Tongue (tissue), 2 donors: ENCODE results near the gene ZDHHC22. TPM values are rescaled to one million over a fixed set of nuclear protein-coding genes. Genes with fewer than 3 reads are reported as not detected.
A peak's percentile ranks its signal among the peaks of the same experiment; 100 is the strongest.

Source experiments
- DNase-seq: peaks from one replicate; pipeline ENCODE4 v3.0.0-alpha.2; 2015
- total RNA-seq: library from RNA; depleted of rRNA; stranded (reverse); fragments of >200 nt; gene quantifications from one replicate; pipeline ENCODE4 v1.2.3, GENCODE V29; 2014

ZDHHC22 gene
- total RNA-seq, 1 donor from 2014 or later: 0.41 TPM

DNA sequence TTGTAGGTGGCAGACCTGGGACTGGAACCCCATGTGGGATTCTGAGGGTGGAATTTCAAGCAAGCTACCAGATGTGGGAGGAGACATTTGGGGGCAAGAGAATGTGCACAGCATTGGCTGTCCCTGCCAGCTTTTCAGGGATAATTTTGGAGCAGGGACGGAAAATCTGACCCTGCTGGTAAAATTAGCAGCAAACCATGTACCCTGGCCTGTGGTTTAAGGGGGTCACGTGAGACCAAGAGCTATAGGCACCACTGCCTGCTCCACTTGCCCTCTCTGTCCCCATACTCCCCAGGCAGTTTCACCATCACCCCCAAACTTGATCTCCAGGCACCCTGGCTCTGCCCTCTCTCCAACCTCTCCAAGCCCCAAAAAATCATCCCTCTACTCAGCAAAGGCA lies 13.5 kb upstream of the ZDHHC22 start:
- no peak for DNase-seq

DNA sequence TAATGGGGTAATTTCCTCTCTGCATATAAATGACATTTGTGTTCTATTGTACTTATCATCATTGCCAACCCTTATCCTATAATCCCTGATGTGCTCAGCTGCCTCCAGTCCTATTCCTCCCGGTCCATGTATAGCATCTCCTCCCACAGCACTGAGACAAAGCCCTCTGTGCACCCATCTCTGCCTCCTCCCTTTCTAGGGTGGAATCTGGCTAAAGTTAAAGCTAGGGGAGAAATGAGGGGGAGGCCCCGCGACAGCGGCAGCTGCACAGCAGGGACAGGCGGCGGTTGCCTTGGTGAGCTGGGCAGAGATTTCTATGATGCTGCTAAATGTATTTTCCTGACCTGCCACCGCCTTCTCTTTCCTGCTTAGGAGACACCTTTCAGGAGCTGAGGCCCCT lies 12.8 kb upstream of the ZDHHC22 start:
- DNase-seq: peak; percentile 48

DNA sequence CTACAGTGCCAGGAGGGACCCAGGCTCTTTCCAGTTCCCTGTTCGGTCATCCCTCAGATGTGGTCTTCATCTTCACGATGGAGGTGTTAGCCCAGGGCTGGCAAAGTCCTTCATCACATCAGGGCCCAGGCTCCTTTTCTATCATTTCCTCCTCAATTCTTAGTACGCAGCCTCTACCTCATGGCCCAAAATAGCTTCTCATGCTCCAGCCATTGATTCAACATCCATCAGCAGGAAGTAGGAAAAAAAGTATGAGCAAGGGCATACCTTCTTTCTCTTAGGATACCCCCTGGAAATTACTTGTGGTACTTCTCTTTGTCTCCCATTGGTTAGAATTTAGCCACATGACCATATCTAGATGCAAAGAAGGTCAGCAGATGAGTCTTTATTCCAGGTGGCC lies 12.2 kb upstream of the ZDHHC22 start:
- no peak for DNase-seq

DNA sequence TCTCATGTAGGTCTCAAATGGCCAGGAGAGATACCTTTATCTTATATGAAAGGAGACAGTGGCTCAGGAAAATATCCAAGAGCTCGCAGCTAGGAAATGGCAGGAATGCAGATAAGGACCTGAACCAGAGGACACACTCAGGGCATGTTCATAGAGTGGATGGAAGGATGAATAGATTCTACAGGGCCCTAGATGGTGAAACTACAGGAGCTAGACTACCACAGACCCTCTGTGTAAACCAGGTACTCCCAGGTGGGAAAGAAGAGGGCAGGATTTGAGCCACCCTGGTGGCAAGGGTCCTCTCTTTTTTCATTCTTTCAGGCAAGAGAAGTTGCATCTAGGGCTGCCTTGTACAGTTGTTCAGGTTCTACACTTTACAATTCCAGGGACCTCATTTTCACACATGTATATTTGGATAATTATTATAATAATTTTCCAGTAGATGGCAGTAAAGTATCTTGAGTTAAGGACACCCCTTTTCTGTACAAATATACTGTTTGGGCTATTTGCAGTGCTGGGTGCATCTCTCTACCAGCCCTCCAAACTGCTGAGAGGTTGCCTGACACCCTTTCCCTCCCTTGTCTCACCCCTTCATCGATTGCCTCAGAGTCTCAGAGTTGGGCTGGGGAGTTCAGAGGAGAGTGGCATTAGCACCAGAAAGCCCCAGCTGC lies 10.5 kb upstream of the ZDHHC22 start:
- DNase-seq: no peak

DNA sequence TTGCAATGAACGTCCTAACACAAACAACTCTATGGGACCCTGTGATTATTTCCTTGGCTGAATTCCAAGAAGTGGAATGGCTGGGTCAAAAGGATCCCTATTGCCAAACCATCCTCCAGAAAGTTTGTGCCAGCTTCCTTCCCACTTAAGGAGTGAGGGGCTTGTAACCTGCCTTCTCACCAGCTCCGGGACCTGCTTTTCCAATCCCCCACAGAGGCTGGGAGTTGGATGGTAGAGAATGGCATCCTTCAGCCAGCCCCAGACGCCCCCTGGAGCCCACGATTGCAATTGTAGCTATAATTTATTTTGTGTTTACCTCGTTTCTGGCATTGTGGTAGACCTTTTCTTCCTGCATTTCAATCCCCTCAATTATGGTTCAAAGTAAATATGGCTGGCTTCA lies 9.7 kb upstream of the ZDHHC22 start:
- no peak for DNase-seq

DNA sequence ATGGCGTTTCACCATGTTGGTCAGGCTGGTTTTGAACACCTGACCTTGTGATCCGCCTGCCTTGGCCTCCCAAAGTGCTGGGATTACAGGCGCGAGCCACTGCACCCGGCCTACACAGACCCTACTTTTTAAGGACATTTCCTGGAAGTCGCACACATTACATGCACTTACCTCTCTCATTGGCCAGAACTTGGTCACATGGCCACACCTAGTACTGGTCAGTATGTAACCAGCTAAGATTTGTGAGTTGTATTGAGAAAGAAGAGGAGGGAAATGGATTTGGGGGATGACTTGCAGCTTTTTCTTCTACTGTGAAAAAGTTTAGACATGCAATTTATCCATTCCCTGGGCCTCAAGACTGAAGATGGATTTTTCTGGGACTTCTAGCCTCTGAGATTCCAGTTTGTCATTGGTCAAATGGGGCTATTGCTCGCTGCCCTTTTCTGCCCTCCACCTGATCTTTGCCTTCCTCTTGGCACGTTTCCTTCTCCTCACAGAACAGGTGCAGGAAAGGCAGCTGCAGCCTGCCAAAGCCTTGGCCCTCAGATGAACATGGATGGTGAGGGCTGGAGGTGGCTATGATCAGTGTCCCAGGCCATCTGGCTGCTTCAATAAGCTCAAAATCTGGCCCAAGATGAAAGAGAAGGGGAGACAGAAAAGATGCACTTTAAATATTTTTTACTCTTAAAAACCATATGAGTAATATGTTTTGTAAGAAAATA lies 7.1 kb upstream of the ZDHHC22 start:
- DNase-seq: no peak

DNA sequence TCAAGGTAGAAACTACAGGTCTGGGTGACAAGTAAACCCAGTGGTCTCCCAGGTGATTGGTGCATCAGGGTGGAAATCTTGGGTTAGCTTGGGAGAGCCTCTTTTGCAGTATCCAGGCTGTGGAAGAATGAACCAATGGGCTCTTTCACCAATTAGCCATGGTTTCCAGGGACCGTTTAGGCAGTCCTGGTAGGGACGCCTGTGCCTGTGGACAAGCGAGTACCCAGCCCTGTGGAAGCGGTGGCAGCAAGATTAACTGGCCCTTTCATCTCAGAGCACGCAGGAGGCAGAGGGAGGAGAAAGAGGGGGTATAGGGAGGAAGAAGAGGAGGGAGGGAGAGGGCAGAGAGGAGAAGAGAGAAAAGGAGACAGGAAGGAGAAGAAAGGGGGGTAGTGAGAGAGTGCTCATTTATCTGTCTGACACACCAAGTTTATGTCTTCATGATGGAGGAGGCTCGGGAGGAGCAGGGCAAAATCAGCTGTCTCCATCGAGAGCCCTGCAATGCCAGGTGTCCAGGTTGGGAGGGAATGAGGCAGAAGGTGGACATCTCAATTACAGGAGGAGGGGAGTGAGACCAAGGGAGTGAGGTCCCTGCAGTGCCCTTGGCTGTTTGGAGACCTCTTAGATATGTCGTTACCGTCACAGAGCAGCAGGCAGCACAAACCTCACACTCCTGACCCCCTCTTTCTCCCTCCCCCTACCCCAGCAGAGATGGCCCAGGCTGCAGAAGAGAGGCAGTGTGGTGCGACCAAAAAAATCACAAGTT lies 4.6 kb upstream of the ZDHHC22 start:
- DNase-seq: no peak

DNA sequence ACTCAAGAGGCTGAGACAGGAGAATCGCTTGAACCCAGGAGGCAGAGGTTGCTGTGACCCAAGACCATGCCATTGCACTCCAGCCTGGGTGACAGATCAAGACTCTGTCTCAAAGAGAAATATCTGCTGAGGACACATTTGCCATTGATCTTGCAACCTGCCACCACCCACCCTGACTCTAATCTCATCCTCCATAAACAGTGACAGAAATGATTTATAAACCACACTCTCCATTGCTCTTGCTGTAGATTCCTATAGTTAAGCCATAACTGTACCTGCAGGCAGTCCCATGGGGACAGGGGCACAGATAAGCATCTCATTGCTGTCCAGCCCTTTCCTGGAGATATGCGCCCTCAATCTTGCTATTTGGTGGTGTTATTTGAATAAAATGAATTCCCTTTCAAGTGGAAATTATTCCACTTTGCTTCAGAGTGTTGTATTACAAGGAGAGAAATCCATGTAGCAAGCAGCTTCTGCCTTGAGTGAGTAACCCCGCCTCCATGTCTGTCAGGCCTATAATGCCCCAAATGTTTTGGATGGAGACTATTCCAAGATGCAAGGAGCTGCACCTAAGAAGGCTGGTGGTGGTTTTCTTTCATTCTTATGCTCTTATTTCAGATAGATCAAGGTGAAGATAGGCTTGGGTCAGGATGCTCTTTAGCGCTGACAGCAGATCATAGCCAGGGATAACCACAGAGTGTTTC lies 3.0 kb upstream of the ZDHHC22 start:
- DNase-seq: no peak

DNA sequence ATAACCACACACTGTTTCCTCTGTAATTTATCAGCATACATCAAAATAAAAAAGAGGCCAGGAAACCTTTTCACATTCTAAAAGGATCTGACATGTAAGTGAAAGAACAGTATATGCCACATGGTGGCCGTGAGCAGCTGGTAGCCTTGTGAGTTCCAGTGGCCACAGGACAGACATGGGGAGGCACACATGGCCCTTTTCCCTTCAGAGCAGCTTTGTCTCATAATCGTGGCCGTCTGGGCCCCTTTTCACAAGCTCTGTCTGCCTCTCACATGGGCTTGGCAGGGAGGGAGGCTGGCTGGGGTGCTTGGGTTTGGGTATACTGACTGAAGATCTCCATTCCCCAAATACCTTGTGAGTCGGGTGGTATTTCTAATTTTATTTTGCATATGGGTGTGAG lies 1.5 kb upstream of the ZDHHC22 start:
- no peak for DNase-seq

DNA sequence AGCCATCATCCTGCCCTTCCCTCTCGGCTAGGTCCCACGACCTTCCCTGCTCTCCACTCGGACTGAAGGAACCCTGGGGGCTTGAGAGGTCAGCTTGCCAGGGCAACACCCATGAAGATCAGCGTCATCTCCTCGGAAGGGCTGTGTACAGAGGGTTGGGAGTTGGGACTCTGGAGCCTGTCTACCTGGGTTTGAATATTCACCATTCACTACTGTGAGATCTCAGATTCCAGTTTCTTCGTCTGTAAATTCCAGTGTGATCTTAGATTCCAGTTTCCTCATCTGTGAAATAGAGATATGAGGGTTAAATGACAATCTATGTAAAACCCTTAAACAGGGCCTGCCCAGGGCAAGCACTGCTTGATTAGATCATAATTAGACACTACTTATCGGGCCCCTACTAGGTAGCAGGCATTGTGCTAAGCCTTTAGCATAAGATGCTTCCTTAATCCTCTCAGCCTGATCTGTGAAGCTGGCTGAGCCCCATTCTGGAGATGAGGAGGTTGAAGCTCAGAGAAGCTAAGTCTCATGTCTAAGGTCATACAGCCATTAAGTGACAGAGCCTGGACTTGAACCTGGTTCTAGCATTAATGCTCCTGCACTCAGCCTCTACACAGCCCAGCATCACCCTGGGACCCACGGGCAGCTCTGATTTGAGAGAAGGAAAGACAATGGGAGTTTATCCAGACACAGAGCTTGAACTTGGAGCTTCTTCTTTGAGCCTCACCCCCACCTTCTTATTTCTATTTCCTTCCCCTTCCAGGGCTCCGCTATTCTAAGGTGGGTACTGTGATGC lies 612 bp upstream of the ZDHHC22 start:
- DNase-seq: no peak

DNA sequence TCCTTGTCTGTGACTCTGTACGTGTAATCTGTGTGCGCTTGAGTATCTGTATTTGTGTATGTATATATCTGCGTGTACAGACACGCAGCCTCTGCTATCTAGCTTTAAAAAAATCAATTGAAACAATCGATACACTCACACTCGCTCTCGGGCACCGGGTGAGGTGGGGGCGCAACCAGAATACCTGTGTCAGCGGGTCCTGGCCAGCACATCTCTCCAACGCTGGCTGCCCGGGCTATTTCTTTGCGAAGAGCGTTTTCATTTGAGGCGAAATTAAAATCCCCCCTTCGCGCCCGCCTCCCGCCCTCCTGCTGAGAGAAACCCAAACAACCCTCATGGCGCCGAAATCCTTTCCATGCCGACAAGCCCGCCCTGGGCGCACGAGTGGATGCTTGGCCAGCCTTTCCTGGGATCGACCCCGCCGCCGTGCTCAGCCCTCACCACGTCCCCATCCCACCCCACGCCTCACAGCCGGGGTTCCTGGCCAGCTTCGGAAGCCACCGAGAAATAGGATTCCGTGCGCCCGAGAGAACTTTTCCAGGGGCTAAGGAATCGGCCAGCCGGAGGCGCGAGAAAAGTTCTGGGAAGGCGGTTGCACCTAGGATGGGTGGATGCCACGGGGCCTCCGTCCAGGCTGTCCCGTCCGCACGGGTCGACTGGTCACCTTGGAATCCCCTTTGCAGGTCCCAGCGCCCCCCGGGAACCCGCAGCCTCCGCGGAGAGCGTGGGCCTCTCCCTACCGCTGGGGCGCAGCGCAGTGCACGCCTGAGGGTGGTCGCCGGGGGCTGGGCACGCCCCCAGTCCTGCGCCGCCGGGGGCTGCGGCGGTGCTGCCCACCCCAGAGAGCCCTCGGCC lies 1.0 kb downstream of the ZDHHC22 start:
- no peak for DNase-seq

DNA sequence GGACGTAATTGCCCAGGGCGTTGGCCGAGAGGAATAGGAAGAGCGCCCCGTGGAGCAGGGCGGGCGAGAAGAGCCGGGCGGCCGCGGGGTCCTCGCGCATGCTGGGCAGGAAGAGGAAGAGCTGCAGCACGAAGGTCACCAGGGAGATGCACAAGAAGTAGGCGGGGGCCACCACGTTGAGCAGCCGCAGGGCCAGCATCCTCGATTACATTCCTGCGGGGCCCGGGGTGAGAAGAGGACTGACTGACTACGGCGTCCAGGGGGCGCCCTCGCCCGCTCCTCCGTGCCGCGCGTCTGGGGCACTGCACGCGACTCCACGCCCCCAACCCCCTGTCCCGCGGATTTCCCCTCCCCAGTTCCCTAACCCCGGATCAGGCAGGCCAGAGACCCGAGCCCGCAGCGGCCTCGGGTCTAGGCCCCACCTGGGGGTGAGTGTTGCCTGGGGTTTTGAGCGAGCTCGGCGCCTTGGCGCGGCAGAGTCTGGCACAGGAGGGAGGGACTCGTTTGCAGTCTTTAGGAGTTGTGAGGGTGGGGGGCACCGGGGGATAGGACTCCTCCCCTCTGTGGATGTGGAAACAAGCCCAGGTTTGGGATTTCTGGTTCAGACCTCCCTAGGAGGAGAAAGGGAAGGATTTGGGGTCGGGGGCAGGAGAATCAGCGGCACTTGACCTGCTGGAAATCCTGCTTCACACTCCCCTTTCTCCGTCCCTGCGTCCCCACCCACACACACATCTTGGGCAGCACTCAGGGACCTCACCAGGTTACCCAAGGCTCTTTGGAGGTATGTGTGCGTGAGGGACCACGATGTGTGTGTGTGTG lies 1.8 kb downstream of the ZDHHC22 start:
- DNase-seq: peak; percentile 51

DNA sequence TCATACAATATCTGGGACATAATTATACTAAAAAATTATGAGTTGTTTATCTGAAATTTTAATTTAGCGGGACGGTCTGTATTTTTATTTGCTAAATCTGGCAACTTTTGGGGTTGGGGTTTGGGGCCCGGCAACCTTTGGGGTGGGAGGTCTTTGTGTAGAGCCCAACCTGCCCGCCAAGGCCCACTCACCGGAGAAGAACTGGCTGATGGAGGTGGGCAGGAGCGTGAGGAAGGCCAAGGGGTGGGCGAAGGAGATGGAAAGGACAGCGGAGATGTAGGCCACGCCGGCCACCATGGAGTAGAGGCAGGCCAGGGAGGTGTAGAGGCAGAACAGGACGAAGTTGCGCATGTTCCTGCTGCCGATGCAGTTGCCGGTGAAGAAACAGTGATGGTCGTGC lies 2.6 kb downstream of the ZDHHC22 start:
- no peak for DNase-seq

DNA sequence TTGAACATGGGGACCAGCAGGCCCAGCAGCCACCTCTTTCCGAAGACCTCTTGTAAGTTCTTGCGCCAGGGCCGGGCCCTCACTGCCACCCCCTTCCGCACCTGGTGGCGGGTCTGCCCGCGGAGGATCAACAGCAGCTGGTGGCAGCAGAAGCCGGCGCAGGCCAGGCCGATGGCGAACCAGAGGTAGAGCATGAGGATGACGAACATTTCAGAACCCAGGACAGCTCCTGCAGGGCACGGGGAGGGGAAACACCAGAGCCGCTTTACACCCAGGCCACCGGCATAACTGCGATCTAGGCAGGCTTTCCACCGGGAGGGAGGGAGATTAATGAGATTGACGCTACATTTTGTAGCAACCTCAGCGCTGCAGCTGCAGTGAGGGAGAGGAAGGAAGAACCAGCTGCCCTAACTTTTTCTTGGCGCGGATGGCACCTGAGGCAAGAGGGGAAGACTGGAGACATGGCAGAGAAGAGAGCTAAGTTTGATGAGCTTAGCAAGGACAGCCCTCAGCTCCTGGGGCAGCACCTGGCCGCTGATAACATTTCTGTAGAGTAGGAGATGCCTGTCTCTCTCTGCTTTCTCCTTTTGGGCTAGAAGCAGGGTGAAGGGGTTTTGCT lies 7.8 kb downstream of the ZDHHC22 start:
- peak; percentile 94 for DNase-seq

DNA sequence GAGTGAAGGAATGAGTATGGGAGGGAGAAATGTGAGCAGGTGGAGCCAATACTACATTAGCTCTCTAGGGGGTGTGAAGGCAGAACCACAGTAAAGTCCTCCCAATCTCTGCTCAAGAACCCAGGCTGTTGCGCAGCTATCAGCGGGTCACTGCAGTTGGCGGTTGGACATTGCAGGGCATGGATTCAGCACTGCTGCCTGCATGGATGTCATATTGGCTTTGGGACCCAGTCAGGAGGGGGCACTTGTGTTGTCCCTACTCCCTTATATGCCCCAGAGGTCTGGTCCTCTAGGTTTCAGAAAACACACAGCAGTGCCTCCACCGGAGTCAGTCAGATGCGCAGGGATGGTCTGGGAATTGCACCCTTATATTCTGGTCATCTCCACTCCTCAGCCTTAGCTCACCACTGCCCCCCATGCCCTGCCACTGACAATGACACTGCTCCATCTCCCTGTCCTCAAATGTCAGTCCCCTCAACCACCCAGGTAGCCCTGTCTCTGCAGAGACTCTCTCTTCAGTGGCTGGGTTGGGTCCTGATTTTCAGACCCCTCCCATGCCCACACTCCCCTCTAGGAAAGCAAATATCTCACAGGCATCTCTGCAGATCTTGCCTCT lies 9.6 kb downstream of the ZDHHC22 start:
- no peak for DNase-seq

DNA sequence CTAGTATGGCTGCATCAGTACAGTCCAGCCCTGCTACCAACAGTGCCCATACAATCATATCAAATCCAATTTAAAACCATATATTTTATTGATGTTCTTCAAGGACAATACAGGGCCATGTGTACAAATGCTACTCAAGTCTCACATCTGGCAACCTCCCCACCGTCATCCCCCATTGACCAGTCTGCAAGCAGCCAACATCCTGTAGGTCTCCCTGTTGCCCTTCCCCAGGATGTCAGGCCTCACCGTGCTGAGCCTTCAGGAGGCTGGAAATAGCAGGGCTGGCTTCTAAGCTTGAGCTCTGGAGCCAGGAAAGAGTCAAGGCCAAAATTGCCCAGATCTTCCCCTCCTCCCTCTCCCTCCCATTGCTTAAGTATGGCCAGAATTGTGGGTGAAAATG lies 10.4 kb downstream of the ZDHHC22 start:
- DNase-seq: no peak

DNA sequence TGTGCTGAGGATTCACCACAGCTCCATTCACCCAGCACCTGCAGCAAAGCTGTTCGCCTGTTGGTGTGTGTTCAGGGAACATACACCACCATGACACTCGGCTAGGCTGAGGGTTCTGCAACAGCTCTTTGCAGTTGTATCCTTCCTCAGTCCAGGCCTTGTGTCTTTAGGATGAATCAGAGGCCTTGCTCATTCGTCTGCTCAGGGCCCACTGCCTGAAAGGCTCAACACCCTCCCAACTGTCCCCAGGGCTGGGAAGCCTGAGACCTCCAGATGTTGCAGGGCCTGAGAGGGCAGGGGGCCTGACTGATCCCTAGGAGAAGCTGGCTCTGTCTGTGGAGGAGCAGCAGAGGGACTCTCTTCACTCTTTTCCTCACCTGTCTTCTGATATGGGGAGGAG lies 11.2 kb downstream of the ZDHHC22 start:
- no peak for DNase-seq

DNA sequence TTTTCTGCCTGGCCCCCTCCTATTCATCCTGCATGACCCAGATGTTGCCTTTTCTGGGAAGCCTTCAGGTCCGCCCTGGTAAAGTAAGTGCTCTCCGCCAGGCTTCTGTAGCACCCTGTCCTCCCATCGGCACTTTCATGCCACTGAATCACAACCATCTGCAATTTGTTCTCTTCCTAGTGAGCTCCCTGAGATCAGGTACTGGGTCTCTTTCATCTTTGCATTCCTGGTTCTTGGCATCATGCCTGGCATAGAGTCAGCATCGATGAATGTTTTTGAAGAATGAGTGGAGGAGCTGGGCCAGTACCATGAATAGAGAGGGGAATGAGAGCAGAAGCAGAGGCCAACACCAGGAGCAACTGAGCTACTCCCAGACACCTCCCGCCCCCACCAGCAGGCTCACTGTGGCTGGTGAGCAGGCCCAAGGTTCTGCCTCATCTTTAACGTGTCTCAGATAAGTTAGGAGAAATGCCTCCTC lies 13.1 kb downstream of the ZDHHC22 start:
- DNase-seq: no peak

DNA sequence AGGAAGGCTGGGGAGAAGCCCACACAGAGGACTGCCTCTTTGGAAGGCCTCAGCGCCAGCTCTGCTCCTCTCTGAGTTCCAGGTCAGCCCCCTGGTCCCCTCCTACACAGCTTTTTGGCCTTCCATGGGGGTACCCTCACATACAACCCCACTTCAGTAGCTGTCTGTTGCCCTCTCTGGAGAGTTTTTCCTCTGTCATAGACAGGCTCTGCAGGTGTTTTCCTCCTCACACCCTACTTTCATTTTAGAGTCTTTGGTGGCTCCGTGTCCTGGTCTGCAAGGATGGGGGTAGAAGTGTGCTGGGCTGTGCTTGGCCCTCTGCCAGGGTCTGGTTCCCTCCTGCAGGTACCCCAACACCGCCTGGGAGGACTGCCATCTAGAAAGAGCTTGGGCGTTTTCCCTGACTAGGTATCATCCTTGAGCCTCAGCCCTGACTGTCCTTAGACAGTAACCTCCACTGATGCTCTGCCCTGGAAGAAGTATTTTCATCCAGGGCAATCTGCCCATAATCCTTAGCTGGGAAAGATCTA lies 15.1 kb downstream of the ZDHHC22 start:
- DNase-seq: no peak
